Activated T-cell treated with anti-CD3 and anti-CD28 coated beads, Interleukin-2, amount 50 U/mL, for 1 hour (primary cell): ENCODE results near the gene UNC93B1.
A peak's percentile ranks its signal among the peaks of the same experiment; 100 is the strongest.

Source experiments
- DNase-seq: peaks from one replicate; pipeline ENCODE4 v3.0.0-alpha.2; 2020

The UNC93B1 gene

DNA sequence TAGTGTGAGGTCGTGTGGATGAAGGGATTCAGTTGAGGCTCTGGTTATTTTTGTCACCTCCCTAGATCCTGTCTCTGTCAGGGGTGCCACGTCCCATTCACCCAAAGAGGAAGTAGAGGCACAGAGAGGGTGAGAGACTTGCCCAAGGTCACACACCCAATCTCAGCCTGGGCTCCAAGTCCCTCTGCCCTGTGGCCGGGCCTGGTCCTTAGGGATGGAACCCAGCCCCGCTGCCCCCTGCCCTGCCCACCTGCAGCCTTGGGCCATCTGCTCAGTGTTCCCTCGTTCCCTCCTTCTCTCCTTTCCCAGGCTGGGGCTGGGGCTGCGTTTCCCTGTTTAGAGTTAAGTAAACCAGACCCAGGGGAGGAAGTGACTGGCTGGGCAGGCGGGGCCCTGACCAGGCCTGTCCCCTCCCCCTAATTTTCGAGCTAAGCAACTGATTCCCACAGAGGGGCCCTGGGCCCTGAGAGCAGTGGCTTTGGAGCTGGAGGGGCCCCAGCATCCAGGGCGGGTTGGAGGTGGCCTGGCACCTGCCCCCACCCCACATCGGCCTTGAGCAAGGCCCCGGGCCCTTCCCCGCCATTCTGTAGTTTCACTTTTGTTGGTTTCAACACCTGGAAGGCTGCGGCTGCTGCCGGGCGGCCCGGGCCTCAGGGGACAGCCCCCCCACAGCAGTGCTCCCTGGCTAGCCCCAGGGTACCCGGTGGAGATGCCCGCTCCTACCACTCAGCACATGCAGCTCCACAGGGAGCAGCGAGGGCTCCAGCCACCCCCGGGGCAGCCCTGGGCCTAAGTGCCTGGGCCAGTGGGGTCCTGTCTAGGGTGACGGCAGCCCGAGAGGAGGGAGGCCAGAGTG is 36.4 kb upstream of the UNC93B1 start:
- DNase-seq: peak; percentile 58

DNA sequence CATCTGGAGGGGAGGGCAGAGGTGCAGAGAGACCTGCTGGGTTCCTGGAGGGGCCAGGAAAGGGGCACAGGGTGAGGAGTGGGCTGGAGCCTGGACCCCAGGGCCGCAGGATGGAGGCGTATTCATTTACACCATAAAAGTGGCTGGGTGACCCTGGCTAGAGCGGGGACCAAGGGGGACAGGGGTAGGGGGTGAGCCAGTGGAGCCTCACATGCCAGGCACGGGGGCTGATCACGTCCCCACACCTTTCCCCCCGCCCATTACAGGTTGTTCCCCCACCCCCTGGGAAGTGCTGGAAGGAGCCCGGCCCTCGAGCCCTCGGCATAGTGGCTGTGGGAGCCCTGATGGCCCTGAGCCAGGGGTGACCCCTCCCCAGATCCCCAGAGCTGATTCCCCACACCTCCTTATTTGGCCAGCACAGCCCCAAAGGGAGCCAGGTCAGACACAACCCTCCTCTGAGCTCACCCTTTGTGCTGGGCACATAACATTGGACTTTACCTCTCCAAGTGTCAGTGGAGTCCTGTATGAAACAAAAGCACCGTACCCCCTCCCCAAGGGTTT is 35.7 kb upstream of the UNC93B1 start:
- no peak for DNase-seq

DNA sequence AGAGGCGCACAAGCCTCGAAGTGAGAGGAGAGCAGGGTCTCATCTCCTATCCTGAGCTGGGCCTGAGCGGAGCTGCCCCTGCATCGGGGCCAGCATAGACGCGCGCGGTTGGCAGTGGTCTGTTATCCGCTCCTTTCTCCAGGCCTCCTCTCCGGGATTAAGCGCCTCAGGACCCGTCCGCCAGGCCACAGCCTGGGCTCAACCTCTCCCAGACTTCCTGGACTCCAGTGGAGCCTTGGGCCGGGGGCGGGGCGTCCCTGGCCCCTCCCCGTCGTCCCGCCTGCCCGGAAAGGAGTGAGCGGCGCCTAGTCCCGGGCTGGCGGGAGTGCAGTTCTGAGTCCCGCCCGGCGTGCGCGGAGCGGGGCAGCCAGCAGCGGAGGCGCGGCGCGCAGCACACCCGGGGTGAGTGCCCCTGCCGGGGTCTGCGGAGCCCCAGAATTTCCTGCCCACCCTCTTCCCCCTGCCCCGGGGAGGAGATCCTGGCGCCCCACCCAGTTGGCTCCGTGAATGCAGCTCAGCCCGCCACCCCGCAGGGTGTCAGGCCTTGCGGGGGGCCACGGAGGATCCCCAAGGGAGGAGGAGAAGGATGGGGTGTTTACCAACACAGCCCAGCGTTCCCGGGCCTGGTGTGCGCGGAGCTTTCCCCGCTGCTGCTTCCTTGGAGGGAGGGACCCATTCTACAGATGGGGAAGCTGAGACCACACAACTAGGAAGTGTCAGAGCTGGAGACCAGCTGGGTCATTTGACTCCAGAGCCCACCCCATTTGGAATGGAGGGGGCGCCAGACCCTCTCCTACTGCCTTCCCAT is 35.0 kb upstream of the UNC93B1 start, which contains the start of gene TCIRG1:
TSS of gene TCIRG1 (plus strand) at position 308 of the 808 bp plus-strand sequence. CDS start 2,247 bp downstream, outside the sequence.
- DNase-seq: peak; percentile 63

DNA sequence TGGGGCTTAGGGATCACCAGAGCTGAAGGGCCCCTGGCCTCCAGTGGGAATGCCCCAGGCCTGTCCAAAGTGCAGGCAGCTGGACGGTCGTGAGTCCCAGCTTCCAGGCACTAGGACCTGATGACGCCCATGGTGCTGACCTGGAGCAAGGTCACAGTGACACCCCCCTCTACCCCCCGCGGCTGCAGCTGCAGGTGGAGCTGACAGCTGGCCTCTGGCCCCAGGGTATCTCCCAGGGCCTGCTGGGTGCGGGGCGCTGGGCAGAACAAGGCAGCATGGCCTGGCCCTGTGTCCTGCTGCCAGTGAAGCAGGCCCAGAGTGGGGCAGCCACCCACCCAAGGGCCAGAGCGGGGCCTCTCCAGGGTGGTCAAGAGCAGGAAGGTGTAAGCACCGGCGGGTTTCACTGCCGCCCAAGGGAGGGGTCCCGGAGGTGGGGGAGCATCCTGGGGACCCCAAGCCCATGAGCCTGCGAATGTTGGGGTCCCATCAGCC is 34.4 kb upstream of the UNC93B1 start:
- DNase-seq: no peak

DNA sequence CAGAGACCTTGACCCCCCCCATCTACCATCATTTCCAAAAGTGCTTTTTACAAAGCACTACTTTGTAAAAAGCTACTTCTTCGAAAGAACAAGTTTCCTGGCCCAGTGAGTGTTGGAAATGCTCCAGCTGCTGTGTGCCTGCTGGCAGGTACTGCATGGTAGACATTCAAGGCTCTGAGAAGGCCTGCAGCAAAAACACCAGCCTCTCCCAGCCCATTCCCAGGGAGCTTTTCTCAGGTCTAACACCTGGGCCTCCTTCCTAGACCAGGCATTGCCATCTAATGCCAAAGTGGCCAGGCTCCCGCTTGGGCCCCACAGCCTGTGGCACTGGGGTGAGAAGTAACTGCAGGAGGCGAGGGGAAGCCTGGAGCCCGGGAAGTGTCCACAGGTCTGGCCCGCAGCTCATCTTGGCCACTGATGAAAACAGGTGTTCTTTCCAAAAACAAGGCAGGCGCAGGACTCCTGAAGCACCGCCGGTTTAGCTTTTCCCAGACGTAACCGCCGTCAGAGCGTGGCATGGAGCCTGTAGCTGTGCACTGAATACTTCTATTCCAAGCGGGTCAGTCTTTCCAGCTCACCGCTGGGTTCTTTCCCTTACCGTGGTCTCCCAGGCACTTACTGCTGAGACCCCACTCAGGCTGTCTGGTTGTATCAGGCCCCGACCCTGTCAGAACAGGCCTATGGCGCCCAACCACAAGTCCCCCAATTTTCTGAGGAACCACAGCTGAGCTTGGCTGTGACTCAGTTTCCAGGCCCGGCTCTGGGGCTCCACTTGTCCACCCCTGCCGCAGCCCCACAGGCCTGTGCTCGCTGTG is 33.7 kb upstream of the UNC93B1 start:
- no peak for DNase-seq

DNA sequence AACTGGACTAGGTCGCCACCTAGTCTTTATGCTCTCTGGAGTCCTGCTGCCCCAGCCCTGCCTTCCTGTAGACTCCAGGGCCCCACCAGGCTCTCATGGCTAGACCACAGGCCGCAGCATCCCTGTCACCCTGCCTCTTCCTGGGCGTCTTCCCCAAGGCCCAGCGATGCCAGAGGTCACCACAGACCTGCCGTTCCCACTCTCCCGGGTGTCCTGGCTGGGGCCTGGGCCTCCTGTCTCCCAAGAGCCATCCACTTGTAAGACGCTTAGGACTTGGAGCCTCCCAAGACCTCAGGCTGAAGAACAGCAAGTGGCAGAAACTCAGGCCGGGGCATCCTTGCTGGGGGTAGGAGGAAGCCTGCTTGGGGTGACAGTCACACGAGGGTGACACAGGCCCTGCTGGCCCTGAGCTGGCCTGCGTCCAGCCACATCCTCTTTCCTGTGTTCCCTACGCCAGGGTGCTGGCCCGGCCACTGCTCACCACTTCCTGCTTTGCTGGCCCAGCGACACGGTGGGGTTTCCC is 32.9 kb upstream of the UNC93B1 start:
- no peak for DNase-seq

DNA sequence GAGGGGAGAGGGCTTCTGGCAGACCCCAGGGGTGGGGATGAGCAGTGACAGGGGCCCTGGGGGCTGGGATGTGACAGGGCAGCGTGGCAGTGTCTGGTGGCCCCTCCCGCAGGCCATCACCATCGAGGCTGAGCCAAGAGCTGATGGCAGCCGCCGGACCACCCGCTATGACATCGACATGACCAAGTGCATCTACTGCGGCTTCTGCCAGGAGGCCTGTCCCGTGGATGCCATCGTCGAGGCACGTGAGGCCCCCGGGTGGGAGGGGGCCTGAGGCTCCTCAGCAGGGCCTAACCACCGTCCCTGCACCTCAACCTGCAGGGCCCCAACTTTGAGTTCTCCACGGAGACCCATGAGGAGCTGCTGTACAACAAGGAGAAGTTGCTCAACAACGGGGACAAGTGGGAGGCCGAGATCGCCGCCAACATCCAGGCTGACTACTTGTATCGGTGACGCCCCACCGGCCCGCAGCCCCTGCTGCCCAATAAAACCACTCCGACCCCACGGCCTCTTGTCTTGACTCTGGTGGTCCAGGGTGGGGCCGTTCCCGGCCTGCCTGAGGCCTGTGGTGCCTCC is 32.3 kb upstream of the UNC93B1 start:
- no peak for DNase-seq

DNA sequence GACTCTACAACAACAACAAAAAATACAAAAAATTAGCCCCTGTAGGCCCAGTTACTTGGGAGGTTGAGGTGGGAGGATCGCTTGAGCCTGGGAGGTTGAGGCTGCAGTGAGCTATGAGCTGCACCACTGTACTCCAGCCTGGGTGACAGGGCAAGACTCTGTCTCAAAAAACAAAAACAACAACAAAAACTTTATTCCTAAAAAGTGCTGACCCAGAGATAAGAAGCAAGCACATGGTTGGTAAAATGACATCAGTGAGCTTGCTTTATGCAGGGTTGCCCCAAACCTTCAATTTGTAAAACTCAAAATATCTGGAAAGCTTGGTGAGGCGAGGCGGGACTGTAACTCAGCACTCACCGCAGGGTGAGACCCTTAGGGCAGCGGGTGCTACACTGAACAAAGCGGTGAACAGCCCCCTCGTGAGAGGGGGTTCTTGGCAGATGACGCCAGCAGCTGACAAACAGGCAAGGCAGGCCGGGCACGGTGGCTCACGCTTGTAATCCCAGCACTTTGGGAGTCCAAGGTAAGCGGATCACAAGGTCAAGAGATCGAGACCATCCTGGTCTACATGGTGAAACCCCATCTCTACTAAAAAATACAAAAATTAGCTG is 31.5 kb upstream of the UNC93B1 start:
- no peak for DNase-seq

DNA sequence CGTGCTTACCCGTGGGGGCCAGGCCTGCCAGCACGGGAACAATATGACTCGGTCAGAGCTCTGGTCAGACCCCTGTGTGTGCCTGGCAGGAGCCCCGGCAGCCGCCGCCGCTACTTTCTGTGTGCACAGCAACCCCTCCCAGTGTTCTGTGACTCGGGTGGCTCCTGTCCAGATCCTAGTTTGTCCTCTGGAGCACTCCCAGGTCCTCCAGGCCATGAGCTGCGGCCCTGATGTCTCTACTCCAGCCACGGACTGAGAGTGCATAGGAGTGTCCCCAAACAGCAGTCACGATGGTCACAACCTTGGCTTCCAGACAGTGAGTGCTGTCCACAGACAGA is 29.8 kb upstream of the UNC93B1 start:
- DNase-seq: no peak

DNA sequence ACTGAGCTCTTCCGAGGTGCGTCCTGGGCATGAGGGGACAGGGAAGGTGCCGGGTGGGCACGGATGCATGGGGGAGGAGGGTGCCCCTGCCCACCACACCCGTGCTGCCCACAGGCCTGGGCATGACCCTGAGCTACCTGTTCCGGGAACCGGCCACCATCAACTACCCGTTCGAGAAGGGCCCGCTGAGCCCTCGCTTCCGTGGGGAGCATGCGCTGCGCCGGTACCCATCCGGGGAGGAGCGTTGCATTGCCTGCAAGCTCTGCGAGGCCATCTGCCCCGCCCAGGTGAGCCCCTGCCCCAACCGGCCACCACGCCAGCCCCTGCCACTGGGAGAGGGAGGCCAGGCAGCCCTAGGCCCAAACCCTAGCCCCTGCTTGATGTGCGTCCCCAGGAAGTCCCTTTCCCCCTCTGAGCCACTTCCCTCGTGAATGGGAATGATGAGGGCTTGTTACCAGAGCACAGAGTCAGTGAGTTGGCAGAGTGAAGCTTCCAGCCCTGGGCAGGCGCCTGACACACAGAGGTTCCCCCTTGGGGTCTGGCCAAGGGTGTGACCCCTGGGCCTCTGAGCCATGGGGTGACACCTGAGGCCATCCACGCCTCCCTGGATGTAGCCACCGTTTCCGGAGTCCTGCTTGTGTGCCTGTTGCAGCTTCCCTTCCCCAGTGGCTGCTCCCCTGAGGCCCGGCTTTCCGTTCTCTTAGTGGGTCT is 29.3 kb upstream of the UNC93B1 start:
- no peak for DNase-seq

DNA sequence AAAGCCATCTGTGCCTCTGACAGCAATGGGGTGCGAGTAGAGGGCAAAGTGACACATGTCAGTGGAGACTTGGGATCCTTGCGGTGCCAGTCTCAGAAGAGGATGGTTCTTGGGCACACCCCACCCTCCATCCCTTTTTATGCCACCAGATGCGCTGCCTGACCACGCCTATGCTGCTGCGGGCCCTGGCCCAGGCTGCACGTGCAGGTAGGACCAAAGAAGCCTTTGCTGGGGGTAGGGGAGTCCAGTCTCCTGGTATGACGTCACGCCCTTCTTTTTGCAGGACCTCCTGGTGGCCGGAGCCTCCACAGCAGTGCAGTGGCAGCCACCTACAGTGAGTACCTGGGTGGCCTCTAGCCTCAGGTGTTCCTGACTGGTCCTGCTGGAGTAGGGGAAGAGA is 28.1 kb upstream of the UNC93B1 start:
- DNase-seq: no peak

DNA sequence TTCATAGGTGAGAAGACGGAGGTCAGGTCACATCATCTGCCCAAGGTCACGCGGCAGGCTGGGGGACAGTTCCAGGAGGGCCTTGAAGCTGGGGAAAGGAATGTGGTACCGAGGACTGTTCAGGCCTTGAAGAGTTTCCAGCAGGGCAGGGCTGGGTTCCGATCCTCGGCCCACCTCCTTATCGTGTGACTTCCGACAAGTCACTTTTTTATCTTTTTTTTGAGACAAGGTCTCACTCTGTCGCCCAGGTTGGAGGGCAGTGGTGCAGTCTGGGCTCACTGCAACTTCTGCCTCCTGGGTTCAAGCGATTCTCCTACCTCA is 27.2 kb upstream of the UNC93B1 start:
- no peak for DNase-seq

DNA sequence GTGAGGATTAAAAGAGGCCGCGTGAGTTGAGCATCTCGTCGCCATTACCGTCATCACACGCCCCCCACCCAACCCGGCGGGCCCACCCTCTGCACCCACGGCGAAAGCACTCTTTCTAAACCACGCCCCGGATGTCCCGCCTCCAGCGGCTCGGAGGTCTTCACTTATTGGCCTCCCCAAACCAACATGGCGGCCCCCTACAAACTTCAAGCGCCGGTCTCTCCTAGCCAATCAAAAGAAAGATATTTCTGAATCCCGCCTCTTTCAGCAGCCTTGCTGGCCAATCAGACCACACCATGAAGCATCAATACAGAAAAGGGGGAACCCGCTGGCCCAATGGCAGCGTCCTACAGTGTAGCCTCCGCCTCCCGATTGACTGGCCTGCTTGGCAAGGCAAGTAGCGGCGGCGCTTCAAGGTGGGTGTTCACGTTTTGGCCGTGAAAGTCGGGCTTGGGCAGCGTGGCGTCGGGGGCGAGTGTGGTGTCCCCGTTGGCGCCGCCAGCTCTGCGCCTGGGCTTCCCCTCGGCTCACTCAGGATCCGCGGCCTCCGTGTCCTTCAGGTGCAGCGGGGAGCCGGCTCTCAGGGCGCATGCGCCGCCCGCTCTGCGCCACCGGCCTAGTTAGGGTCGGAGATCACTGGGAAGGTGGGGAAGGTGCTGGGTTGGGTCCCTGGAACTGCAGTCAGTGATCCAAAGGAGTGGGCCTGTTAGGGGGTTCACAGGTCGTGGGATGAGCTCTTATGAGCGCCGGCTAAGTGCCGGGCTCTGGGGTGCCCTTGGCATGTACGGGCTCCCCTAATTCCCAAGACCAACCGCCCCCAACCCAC is 26.6 kb upstream of the UNC93B1 start, which contains the start of gene NDUFS8:
TSS of gene NDUFS8 (plus strand) at position 364 of the 826 bp plus-strand sequence. CDS start 1,471 bp downstream, outside the sequence.
- peak; percentile 94 for DNase-seq

DNA sequence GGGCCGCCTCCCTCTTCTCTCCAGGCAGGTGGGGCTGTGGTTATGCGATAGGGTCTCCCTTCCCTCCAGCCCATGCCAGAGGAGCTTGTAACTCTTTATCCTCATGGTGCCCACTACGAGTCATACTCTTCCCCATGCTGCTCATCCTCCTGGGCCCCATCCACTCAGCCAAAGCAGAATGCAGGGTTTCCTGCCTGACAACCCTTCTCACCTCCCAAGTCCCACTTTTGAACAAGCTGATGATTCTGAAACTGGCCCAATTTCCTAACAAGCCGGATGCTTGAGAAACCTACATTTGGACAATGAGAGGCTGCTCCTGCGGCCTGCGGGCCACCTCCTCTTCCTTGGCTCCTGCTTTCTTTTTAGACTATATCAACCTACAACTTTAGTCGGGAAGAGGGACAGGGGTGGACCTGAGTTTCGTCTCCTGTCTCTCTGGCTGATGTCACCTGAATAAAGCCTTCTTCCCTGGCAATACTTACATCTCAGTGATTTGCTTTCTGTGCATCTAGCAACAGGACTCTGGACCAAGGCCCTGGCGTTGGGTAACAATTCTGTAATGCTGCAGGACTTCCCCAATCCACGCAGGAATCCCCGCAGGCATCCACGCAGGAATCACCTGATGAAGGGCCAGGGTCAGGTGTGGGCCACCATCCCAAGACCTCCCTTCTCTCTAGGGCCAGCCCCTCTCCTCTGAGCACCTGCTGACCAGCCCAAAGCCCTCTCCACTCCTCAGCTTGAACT is 25.1 kb upstream of the UNC93B1 start:
- no peak for DNase-seq

DNA sequence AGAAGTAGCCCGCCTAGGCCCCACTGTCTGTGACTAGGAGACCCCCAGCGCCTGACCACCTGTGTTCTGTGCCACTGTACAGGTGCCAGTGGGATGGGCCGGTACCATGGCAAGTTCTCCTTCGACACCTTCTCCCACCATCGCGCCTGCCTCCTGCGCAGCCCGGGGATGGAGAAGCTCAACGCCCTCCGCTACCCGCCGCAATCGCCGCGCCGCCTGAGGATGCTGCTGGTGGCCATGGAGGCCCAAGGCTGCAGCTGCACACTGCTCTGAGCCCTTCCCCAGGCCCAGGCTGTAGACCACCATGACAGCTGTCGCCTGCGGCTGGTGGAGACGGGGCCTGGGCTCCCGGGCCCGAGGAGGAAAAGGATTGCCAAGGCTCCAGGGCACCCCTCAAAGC is 23.8 kb upstream of the UNC93B1 start:
- no peak for DNase-seq

DNA sequence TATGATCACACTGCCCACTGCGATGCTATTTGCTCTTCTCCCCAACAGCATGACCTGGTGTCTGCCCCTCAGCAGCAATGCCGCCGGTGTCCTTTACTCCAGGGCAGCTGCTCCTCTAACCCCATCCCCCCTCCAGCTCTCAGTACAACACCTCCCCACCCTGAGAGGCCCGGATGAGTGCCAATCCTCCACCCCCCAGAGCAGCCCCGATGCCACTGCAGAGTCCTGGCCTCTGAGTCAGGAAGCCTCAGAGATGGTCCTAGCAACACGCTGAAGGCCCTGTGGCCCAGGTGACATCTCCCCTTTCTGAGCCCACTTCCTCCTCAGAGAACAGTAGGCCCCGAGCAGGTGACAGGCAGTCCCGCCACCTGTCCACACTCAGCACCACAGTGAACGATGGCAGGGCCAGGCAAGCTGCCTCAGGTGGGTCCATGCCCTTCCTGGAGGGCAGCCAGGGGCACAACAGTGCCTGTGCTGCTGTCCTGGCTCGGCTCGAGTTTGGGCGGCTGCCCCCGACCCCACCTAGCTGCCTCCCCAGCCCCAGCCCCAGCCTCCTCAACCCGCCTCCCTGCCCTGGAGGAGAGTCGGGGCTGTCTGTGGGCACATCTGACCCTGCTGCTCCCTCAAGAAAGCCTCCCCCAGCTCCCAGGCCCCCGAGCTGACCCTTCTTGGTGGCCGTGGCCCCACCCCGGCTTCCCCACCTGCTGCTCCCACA is 22.7 kb upstream of the UNC93B1 start:
- DNase-seq: no peak

DNA sequence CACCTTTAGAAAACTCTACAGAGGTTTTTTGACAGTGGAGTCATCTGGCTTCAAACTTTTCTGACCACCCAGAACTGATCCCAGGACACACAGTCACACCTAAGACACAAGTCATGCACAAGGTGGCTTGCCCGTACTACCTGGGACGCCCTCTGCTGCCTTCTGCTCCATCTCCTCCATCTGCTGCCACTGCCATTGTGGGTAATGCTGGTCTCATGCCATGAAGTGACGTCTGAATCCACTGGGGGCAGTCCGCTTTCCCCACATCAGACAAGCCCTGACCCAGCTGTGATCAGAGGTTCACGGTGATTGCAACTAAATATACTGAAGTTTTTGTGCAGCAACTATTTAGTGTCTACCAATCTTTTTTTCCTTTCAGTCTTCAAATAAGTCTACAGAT is 21.1 kb upstream of the UNC93B1 start:
- DNase-seq: no peak

DNA sequence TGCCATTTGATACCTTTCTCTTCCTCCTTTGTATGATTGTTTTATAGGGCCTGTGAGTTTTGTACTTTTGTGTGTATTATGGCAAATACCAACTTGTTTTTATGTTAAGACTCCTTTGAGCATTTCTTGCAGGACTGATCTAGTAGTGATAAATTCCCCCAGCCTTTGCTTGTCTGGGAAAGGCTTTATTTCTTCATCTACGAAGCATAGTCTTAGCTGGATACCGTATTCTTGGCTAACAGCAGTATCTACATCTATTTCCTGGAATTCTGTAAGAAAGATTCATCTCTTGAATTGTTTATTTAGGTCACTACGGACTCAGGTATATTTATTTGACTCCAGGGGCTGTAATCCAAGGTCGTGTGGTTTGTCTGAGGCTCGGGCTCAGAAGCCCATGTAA is 20.6 kb upstream of the UNC93B1 start:
- DNase-seq: no peak

DNA sequence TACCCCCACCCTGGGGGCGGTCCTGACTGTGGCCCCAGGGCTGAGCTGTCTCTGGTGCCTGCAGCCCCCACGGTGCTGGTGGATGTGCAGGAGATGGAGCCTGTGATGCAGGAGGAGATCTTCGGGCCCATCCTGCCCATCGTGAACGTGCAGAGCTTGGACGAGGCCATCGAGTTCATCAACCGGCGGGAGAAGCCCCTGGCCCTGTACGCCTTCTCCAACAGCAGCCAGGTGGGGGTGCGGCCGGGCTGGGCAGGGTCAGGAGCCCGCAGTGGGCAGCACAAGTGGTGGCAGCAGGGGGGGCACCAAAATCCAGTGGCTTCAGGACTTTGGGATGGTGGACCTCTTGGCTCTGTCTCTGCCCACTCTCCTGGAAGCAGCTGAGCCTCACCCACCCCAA is 18.6 kb upstream of the UNC93B1 start:
- DNase-seq: no peak
